Astrocyte (in vitro differentiated cells and primary cell): ENCODE data around the gene OR10T2. TPM values are rescaled to one million over a fixed set of nuclear protein-coding genes. Genes with fewer than 3 reads are reported as not detected.

Experiments used
- DNase-seq: peaks from one replicate; pipeline ENCODE4 v3.0.0-alpha.2; 2010; ENCODE audit warnings: low read depth
- FAIRE-seq: peaks from 2 replicates; lab custom pipeline; 2011; peaks lifted over from hg19 to GRCh38; lab: Jason Lieb, UNC
- H2AFZ ChIP-seq: 2 replicates; pipeline ENCODE4 v1.6.0; 2012; ENCODE audit warnings: low read depth, low read length, inconsistent platforms
- H3K27ac ChIP-seq: 2 replicates; pipeline ENCODE4 v1.5.1; 2011; ENCODE audit warnings: low read depth, low read length, inconsistent platforms
- H3K27me3 ChIP-seq: 2 replicates; pipeline ENCODE4 v1.6.0; 2011; ENCODE audit warnings: low read length, inconsistent platforms; ENCODE audit not compliant: insufficient read depth
- H3K36me3 ChIP-seq: 2 replicates; pipeline ENCODE4 v1.5.1; 2011; ENCODE audit warnings: low read length, inconsistent platforms; ENCODE audit not compliant: insufficient read depth
- H3K4me1 ChIP-seq: 2 replicates; pipeline ENCODE4 v1.5.1; 2011; ENCODE audit warnings: low read length, inconsistent platforms; ENCODE audit not compliant: insufficient read depth
- H3K4me2 ChIP-seq: 2 replicates; pipeline ENCODE4 v1.6.0; 2012; ENCODE audit warnings: low read length, inconsistent platforms
- H3K4me3 ChIP-seq: 2 replicates; pipeline ENCODE4 v1.5.1; 2011; ENCODE audit warnings: low read depth, mild to moderate bottlenecking, low read length, inconsistent platforms; ENCODE audit not compliant: insufficient read depth
- H3K79me2 ChIP-seq: 2 replicates; pipeline ENCODE4 v1.6.0; 2012; ENCODE audit warnings: mild to moderate bottlenecking, low read length, inconsistent platforms; ENCODE audit not compliant: insufficient read depth
- H3K9ac ChIP-seq: 2 replicates; pipeline ENCODE4 v1.6.0; 2012; ENCODE audit warnings: mild to moderate bottlenecking, low read length, inconsistent platforms
- H3K9me3 ChIP-seq: 2 replicates; pipeline ENCODE4 v1.5.1; 2012; ENCODE audit warnings: low read depth, mild to moderate bottlenecking, low read length, inconsistent platforms; ENCODE audit not compliant: insufficient read depth
- H4K20me1 ChIP-seq: 2 replicates; pipeline ENCODE4 v1.6.0; 2012; ENCODE audit warnings: low read length, inconsistent platforms; ENCODE audit not compliant: insufficient read depth
- H3K27ac Mint-ChIP-seq: one replicate; pipeline ENCODE4 v1.8.0; 2021; ENCODE audit warnings: mild to moderate bottlenecking, mixed read lengths; ENCODE audit not compliant: unreplicated experiment
- H3K27me3 Mint-ChIP-seq: one replicate; pipeline ENCODE4 v1.8.0; 2021; ENCODE audit warnings: low read depth, mixed read lengths; ENCODE audit not compliant: unreplicated experiment
- H3K36me3 Mint-ChIP-seq: one replicate; pipeline ENCODE4 v1.8.0; 2021; ENCODE audit warnings: low read depth, mixed read lengths; ENCODE audit not compliant: unreplicated experiment
- H3K4me1 Mint-ChIP-seq: one replicate; pipeline ENCODE4 v1.8.0; 2021; ENCODE audit warnings: low read depth, mixed read lengths; ENCODE audit not compliant: unreplicated experiment
- H3K4me3 Mint-ChIP-seq: one replicate; pipeline ENCODE4 v1.8.0; 2021; ENCODE audit warnings: mild to moderate bottlenecking, moderate library complexity, mixed read lengths; ENCODE audit not compliant: unreplicated experiment
- H3K9me3 Mint-ChIP-seq: one replicate; pipeline ENCODE4 v1.8.0; 2021; ENCODE audit warnings: mild to moderate bottlenecking, mixed read lengths; ENCODE audit not compliant: unreplicated experiment
- CTCF ChIP-seq: IDR thresholded peaks from 2 replicates; pipeline ENCODE4 v1.5.1; 2011; ENCODE audit warnings: low read depth, mild to moderate bottlenecking, inconsistent platforms, low read length, moderate library complexity; ENCODE audit not compliant: insufficient read depth
- EZH2 ChIP-seq: IDR thresholded peaks from 2 replicates; pipeline ENCODE4 v1.6.1; 2012; ENCODE audit warnings: mild to moderate bottlenecking, low read length, inconsistent platforms; ENCODE audit not compliant: insufficient read depth
- total RNA-seq: library from RNA; stranded (reverse); gene quantifications from 2 replicates; pipeline ENCODE4 v1.2.1, GENCODE V29; 2021

OR10T2 gene
- total RNA-seq, 1 donor from 2014 or later: not detected

GRCh38 chr1:158426137-158426536 lies 26.9 kb upstream of the OR10T2 start, which contains the start of gene OR10K2:
OR10K2 (minus strand) TSS chr1:158426237; CDS start chr1:158420866, 5,371 bp downstream.
- peak within 1 kb of the TSS; percentile 27 for H3K27ac Mint-ChIP-seq
- Histone ChIP-seq H3K9me3 (no peaks in the 10 kb centered on the region), H2AFZ (no peak within 1 kb of the TSS), H3K4me1 (no peaks in the 10 kb centered on the region), H4K20me1 (no peaks in the 10 kb centered on the region), H3K4me2 (no peak within 1 kb of the TSS), H3K4me3 (no peak within 1 kb of the TSS), H3K9ac (no peak within 1 kb of the TSS), H3K27me3 (no peaks in the 10 kb centered on the region), H3K36me3 (no peaks in the 10 kb centered on the region), H3K27ac (no peak within 1 kb of the TSS), H3K79me2 (no peaks in the 10 kb centered on the region)
- H3K4me1 Mint-ChIP-seq: peaks cover 13% of the 10 kb centered on the region
- FAIRE-seq (no peak), DNase-seq (no peak)
- no peaks in the 10 kb centered on the region for H3K36me3 Mint-ChIP-seq
- peaks cover 8% of the 10 kb centered on the region for H3K9me3 Mint-ChIP-seq
- no peaks in the 10 kb centered on the region for H3K27me3 Mint-ChIP-seq
- TF ChIP-seq CTCF (no peak), EZH2 (no peak)
- H3K4me3 Mint-ChIP-seq: no peak within 1 kb of the TSS

- Mint-ChIP-seq H3K4me1 (peaks cover 13% of the 10 kb centered on the region), H3K27ac (peak overlapping the region; percentile 27), H3K36me3 (no peaks in the 10 kb centered on the region), H3K9me3 (peaks cover 9% of the 10 kb centered on the region), H3K27me3 (no peaks in the 10 kb centered on the region), H3K4me3 (no peak overlapping the region)
- no peak overlapping the region for H2AFZ ChIP-seq
- no peak overlapping the region for H3K9ac ChIP-seq
- no peaks in the 10 kb centered on the region for H3K36me3 ChIP-seq
- H3K27me3 ChIP-seq: no peaks in the 10 kb centered on the region
- H3K79me2 ChIP-seq: no peaks in the 10 kb centered on the region
- no peak overlapping the region for H3K4me3 ChIP-seq
- H3K9me3 ChIP-seq: no peaks in the 10 kb centered on the region
- no peak overlapping the region for H3K27ac ChIP-seq
- no peaks in the 10 kb centered on the region for H3K4me1 ChIP-seq
- no peak for TF ChIP-seq EZH2
- TF ChIP-seq CTCF: no peak
- no peaks in the 10 kb centered on the region for H4K20me1 ChIP-seq
- H3K4me2 ChIP-seq: no peak overlapping the region
- DNase-seq: no peak
- no peak for FAIRE-seq
Observed at GRCh38 chr1:158425027-158425426, 25.8 kb upstream of the OR10T2 start.

- Histone ChIP-seq H3K4me2 (no peak overlapping the region), H3K27ac (no peak overlapping the region), H3K9me3 (no peaks in the 10 kb centered on the region), H3K27me3 (no peaks in the 10 kb centered on the region), H3K4me3 (no peak overlapping the region), H3K79me2 (no peaks in the 10 kb centered on the region), H3K36me3 (no peaks in the 10 kb centered on the region), H3K9ac (no peak overlapping the region), H2AFZ (no peak overlapping the region), H3K4me1 (no peaks in the 10 kb centered on the region), H4K20me1 (no peaks in the 10 kb centered on the region)
- H3K9me3 Mint-ChIP-seq: peaks cover 3% of the 10 kb centered on the region
- no peak for DNase-seq
- TF ChIP-seq CTCF (no peak), EZH2 (no peak)
- H3K4me1 Mint-ChIP-seq: peaks cover 13% of the 10 kb centered on the region
- no peaks in the 10 kb centered on the region for H3K36me3 Mint-ChIP-seq
- no peaks in the 10 kb centered on the region for H3K27me3 Mint-ChIP-seq
- H3K27ac Mint-ChIP-seq: peak overlapping the region; percentile 5
- no peak overlapping the region for H3K4me3 Mint-ChIP-seq
- no peak for FAIRE-seq
Observed at GRCh38 chr1:158422212-158422611, 22.9 kb upstream of the OR10T2 start.
